Measurements from ENCODE around the gene EMB.
"Not testable (repeated sequence)": the region's sequence is repeated elsewhere in the genome, so short reads cannot be mapped to it uniquely, and the experiment has no call there.

Gene EMB

GRCh38 chr5:50401336-50401735, 39.8 kb downstream of the EMB start:
- no peak for TF ChIP-seq CTCF (IDR thresholded peaks at IDR 0.05; ENCODE audit: low read depth, low read length, missing control alignments)
- DNase-seq (ENCODE audit: low read depth), result no peak
- H3K4me3 ChIP-seq (ENCODE audit: low read depth, low read length), result no peak overlapping the region

DNA sequence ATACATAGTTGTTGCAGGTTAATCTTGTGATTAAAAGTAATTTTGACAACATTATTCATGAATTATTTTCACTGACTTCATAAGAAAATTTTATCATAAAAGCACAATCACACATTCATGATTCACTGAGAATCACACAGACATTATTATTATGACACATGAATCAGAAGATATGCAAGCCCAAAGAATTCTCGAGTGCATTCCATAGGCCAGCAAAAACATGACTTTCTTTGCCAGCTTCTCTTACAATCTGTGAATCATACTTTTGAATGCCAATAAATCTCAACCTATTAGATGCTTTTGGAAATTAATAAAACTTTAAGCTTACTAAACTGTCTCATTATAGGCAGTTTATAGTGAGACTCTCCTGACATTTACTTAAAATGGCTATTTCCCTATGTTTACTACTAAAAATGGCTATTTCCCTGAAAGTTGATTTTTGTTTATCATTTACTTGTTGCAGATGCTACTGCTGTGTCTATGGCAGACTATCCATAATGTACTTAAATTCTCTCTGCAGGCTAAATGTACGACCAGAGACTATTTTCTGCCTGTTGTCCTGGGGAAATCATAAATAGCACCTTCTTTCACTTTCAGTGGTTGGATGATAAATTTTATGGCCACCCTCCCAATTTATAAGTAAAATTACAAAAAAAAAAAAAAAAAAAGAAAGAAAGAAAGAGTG, 47.0 kb downstream of the EMB start:
- not testable (repeated sequence) for H3K4me3 ChIP-seq (ENCODE audit: low read depth, low read length); DNase-seq (ENCODE audit: low read depth)

DNA sequence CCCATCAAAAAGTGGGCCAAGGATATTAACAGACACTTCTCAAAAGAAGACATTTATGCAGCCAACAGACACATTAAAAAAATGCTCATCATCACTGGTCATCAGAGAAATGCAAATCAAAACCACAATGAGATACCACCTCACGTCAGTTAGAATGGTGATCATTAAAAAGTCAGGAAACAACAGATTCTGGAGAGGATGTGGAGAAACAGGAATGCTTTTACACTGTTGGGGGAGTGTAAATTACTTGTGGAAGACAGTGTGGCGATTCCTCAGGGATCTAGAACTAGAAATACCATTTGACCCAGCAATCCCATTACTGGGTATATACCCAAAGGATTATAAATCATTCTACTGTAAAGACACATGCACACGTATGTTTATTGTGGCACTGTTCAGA, 48.8 kb downstream of the EMB start:
- not testable (repeated sequence) for H3K4me3 ChIP-seq (ENCODE audit: low read depth, low read length); DNase-seq (ENCODE audit: low read depth)

- H3K4me3 ChIP-seq (ENCODE audit: low read depth, low read length); DNase-seq (ENCODE audit: low read depth): not testable (repeated sequence)
These were observed 56.7 kb downstream of the EMB start for GRCh38 chr5:50384381-50384780.

DNA sequence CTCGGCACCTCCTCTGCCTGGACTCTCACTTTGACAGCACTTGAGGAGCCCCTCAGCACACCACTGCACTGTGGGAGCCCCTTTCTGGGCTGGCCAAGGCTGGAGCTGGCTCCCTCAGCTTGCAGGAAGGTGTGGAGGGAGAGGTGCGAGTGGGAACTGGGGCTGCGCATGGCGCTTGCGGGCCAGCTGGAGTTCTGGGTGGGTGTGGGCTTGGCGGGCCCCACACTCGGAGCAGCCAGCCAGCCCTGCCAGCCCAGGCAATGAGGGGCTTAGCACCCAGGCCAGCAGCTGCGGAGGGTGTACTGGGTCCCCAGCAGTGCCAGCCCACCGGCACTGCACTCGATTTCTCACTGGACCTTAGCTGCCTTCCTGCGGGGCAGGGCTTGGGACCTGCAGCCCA, 64.4 kb downstream of the EMB start:
- not testable (repeated sequence) for H3K4me3 ChIP-seq (ENCODE audit: low read depth, low read length); DNase-seq (ENCODE audit: low read depth)

- not testable (repeated sequence) for H3K4me3 ChIP-seq (ENCODE audit: low read depth, low read length); DNase-seq (ENCODE audit: low read depth)
These were observed 71.6 kb downstream of the EMB start for GRCh38 chr5:50369287-50370033.

DNA sequence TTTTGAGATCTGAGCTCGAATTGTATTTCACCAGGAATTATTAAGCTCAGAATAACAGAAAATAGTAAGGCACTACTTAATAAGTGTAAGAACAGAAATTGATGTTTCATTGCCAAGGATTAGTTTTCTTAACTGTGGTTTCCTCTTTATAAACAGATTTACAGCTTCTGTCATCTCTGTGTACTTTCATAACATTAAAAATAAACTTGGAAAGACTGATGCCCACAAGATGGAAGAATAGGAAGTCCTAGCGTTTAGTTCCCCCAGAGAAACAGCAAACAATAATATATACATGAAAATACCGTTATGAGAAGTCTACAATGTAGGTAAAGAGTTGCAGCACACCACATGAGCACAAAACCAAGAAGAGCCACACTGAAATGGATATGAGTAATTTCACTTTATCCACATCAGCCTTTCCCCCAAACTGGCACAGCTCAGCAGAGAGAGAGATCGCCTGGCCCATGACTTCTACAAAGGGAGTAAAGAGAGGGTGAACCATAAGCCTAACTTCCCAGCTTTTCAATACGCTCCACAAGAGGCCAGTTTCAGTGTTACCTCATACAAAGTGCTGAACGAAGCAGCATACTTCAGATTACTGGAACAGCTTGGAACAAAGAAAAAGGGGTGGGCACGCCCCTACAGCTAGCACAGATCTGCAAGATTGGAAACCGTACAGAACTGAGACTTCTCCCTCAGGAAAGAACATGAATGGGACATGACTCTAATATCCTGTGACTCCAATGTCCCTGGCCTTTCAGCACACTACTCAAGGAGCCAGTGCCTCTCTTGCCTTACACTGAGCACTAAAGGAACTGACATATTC, 75.4 kb downstream of the EMB start:
- TF ChIP-seq CTCF (IDR thresholded peaks at IDR 0.05; ENCODE audit: low read depth, low read length, missing control alignments), result no peak
- no peak overlapping the region for H3K4me3 ChIP-seq (ENCODE audit: low read depth, low read length)
- DNase-seq (ENCODE audit: low read depth), result no peak

- not testable (repeated sequence) for DNase-seq (ENCODE audit: low read depth)
These were observed 76.4 kb downstream of the EMB start for GRCh38 chr5:50364535-50365309.

GRCh38 chr5:50359187-50359586, 81.9 kb downstream of the EMB start:
- no peak for TF ChIP-seq CTCF (IDR thresholded peaks at IDR 0.05; ENCODE audit: low read depth, low read length, missing control alignments)
- no peak overlapping the region for H3K4me3 ChIP-seq (ENCODE audit: low read depth, low read length)
- no peak for DNase-seq (ENCODE audit: low read depth)

More at GRCh38 chr5:50364535-50365309, 76.4 kb downstream of the EMB start:
- H3K4me3 ChIP-seq (ENCODE audit: low read depth, low read length), result not testable (repeated sequence)
